HepG2 (cell line): Measurements from ENCODE around the gene OR13C4. TPM values are rescaled to one million over a fixed set of nuclear protein-coding genes. Genes with fewer than 3 reads are reported as not detected.

ENCODE experiments used
- ATAC-seq: fragments of 200-7000 bp; cut with Tn5 transposase; 3 replicates; pipeline ENCODE4 v1.9.1; 2020; ENCODE audit warnings: mild to moderate bottlenecking, moderate library complexity
- BruUV-seq: library from RNA; stranded (reverse); fragments of 400-500 nt; replicated peaks from 2 replicates; lab custom pipeline; 2021; lab: Mats Ljungman, UMichigan
- CTCF ChIA-PET: fragments of 300-600 bp; formaldehyde crosslinking; extraction: SDS; loops from one replicate; lab custom pipeline; 2021; ENCODE audit warnings: low total read pairs, inconsistent platforms, low intra/inter-chr PET ratio; lab: Yijun Ruan, JAX
- POLR2A ChIA-PET: fragments of 350-600 bp; sonication (Branson Sonifier 250); formaldehyde crosslinking; loops from one replicate; lab custom pipeline; 2020; ENCODE audit warnings: antibody characterized with exemption, inconsistent platforms; lab: Yijun Ruan, JAX
- DNase-seq: peaks from one replicate; pipeline ENCODE4 v3.0.0-alpha.2; 2015; ENCODE audit warnings: low spot score
- FAIRE-seq: peaks from 3 replicates; lab custom pipeline; 2011; peaks lifted over from hg19 to GRCh38; lab: Jason Lieb, UNC
- H2AFZ ChIP-seq: one replicate; pipeline ENCODE4 v1.6.1; 2011; ENCODE audit warnings: low read length, inconsistent platforms
- H3K27ac ChIP-seq: fragments of 300-600 bp; 3 replicates; pipeline ENCODE4 v1.8.0; 2011; ENCODE audit warnings: mixed run types, mild to moderate bottlenecking, mixed read lengths, low read length, inconsistent platforms; ENCODE audit not compliant: insufficient read depth; ENCODE audit errors: extremely low read length
- H3K27me3 ChIP-seq, 2 experiments: fragments of 200-600 bp in 1 of 2; 2 replicates in 1 of 2; 3 replicates in 1 of 2; pipeline versions ENCODE4 v1.6.0 to v1.8.0; 2011; ENCODE audit warnings: low read length in 2 of 2, mild to moderate bottlenecking in 2 of 2, moderate library complexity in 2 of 2, inconsistent platforms in 1 of 2; ENCODE audit not compliant: insufficient read depth in 2 of 2, control insufficient read depth in 1 of 2
- H3K36me3 ChIP-seq, 2 experiments: fragments of 200-600 bp in 1 of 2; replicated peaks in 1 of 2; 2 replicates in 1 of 2; 3 replicates in 1 of 2; pipeline versions ENCODE4 v1.5.1 to v1.8.0; 2011; ENCODE audit warnings: low read length in 2 of 2, inconsistent platforms in 1 of 2; ENCODE audit not compliant: insufficient read depth in 2 of 2, control insufficient read depth in 1 of 2
- H3K4me1 ChIP-seq: 2 replicates; pipeline ENCODE4 v1.5.1; 2012; ENCODE audit warnings: low read length, inconsistent platforms; ENCODE audit not compliant: insufficient read depth
- H3K4me2 ChIP-seq: 2 replicates; pipeline ENCODE4 v1.6.0; 2011; ENCODE audit warnings: low read depth, low read length, inconsistent platforms
- H3K4me3 ChIP-seq, 3 experiments: fragments of 200-600 bp in 1 of 3; sonication (generic), shearing (Covaris generic) in 1 of 3; replicated peaks in 1 of 3; 2 replicates each; pipeline ENCODE4 v1.5.1; 2011 to 2016; ENCODE audit warnings: low read length in 3 of 3, inconsistent platforms in 2 of 3, low read depth in 2 of 3, mild to moderate bottlenecking in 2 of 3, control low read depth in 1 of 3, mixed read lengths in 1 of 3; ENCODE audit not compliant: insufficient read depth in 1 of 3
- H3K79me2 ChIP-seq: one replicate; pipeline ENCODE4 v1.6.1; 2011; ENCODE audit warnings: low read length, inconsistent platforms; ENCODE audit not compliant: insufficient read depth
- H3K9ac ChIP-seq: 2 replicates; pipeline ENCODE4 v1.6.0; 2011; ENCODE audit warnings: mild to moderate bottlenecking, low read depth, low read length, inconsistent platforms; ENCODE audit not compliant: insufficient read depth
- H3K9me3 ChIP-seq: 2 replicates; pipeline ENCODE4 v1.5.1; 2012; ENCODE audit warnings: mild to moderate bottlenecking, low read length
- H4K20me1 ChIP-seq: 2 replicates; pipeline ENCODE4 v1.6.0; 2011; ENCODE audit warnings: inconsistent platforms, mild to moderate bottlenecking, low read length, moderate library complexity; ENCODE audit not compliant: insufficient read depth
- PAXIP1 ChIP-seq: sonication (generic); formaldehyde crosslinking; conservative IDR thresholded peaks from 2 replicates; pipeline ENCODE4 v1.4.0; 2020; ENCODE audit warnings: mild to moderate bottlenecking, missing genetic modification reagents, moderate library complexity
- PHF8 ChIP-seq: sonication (generic); formaldehyde crosslinking; IDR thresholded peaks from 2 replicates; pipeline ENCODE4 v1.5.0; 2020; ENCODE audit warnings: missing genetic modification reagents
- REST ChIP-seq, 2 experiments: IDR thresholded peaks; 2 replicates each; pipeline ENCODE4 v1.6.1; 2011 to 2012; ENCODE audit warnings: low read length in 2 of 2, borderline replicate concordance in 1 of 2, low read depth in 1 of 2, mild to moderate bottlenecking in 1 of 2, moderate library complexity in 1 of 2
- STAG1 ChIP-seq: sonication (generic); formaldehyde crosslinking; IDR thresholded peaks from 2 replicates; pipeline ENCODE4 v1.4.0; 2020; ENCODE audit warnings: missing genetic modification reagents
- ZNF703 ChIP-seq: sonication (generic); formaldehyde crosslinking; IDR thresholded peaks from 2 replicates; pipeline ENCODE4 v1.5.1; 2020; ENCODE audit warnings: missing genetic modification reagents, mild to moderate bottlenecking, moderate library complexity, borderline replicate concordance
- WGBS: methylation state at CpG from one replicate; pipeline ENCODE4 v1.1.6; 2017; ENCODE audit warnings: low lambda C conversion rate; 5-methylcytosine and 5-hydroxymethylcytosine counted together
- in situ Hi-C: cut with HindIII; loops from 2 replicates; pipeline ENCODE4 v1.10.0; 2017; ENCODE audit warnings: low pct_unique_long_range_greater_than_20kb; ENCODE audit not compliant: extremely low pct_ligation_motif_present
- intact Hi-C: fragments of 100-400 bp; cut with micrococcal nuclease; formaldehyde crosslinking; loops from one replicate; pipeline ENCODE4 v1.10.0; 2022; ENCODE audit not compliant: unreplicated experiment
- polyA plus RNA-seq, 8 experiments: library from polyadenylated mRNA; depleted of rRNA in 3 of 8; stranded (reverse) in 7 of 8; unstranded in 1 of 8; fragments of >200 nt; fragmentation: Illumina TruSeq in 4 of 8; extraction: Trizol in 4 of 8; gene quantifications; 2 replicates each; pipeline versions ENCODE4 v1.2.1 to v1.2.3, GENCODE V29; 2011 to 2016; ENCODE audit warnings: low read depth in 4 of 8, missing spikeins in 1 of 8, mixed read lengths in 1 of 8; ENCODE audit not compliant: insufficient read depth in 1 of 8
- total RNA-seq, 5 experiments: library from RNA; depleted of rRNA; stranded (reverse); fragments of >200 nt; fragmentation: Illumina TruSeq; extraction: Trizol; gene quantifications; 2 replicates each; pipeline ENCODE4 v1.2.3, GENCODE V29; 2016; ENCODE audit warnings: low read depth in 1 of 5

The OR13C4 gene
- total and polyA plus RNA-seq, 2 of the 13 experiments (the other 11 are each of a cell fraction or from before 2014, with no cell fraction given), result not detected

- in situ Hi-C loops (no loop called here), intact Hi-C loops (no loop called here)
- H3K9ac ChIP-seq, result no peak overlapping the region
- H3K27ac ChIP-seq, result no peak overlapping the region
- POLR2A ChIA-PET, result no interaction called here
- FAIRE-seq (no peak), ATAC-seq (no peak; the same call in 2 of the 3 replicates), DNase-seq (no peak)
- H3K79me2 ChIP-seq, result no peaks in the 10 kb centered on the region
- no peaks in the 10 kb centered on the region for H4K20me1 ChIP-seq
- WGBS, result 12% methylated on average over 3 of the region's 3 CpGs
- H3K9me3 ChIP-seq, result no peaks in the 10 kb centered on the region
- H3K4me2 ChIP-seq, result no peak overlapping the region
- CTCF ChIA-PET, result no interaction called here
- H3K36me3 ChIP-seq, result no peaks in the 10 kb centered on the region
- no peak overlapping the region for H3K4me3 ChIP-seq
- no peak overlapping the region for H2AFZ ChIP-seq
- H3K4me1 ChIP-seq, result no peaks in the 10 kb centered on the region
- TF ChIP-seq ZNF703 (no peak), STAG1 (peak; percentile 30; the same call in 1 of the 2 replicates), PAXIP1 (CRISPR knock-in tag) (no peak), PHF8 (no peak), REST (IDR thresholded peaks at IDR 0.05; ENCODE audit: borderline replicate concordance in 1 of 2, low read depth in 1 of 2, low read length in 2 of 2) (no peak)
- no peaks in the 10 kb centered on the region for H3K27me3 ChIP-seq
- no TSS peak for BruUV-seq
Measured at GRCh38 chr9:104494808-104495207, 32.2 kb downstream of the OR13C4 start.
